ENCODE measurements around the gene FOXN1. TPM values are rescaled to one million over a fixed set of nuclear protein-coding genes. Genes with fewer than 3 reads are reported as not detected.

FOXN1 gene
- total and polyA plus RNA-seq, 2 of the 13 experiments (the other 11 are each of a cell fraction or from before 2014, with no cell fraction given) = 0.01 TPM; not detected in 1

GRCh38 chr17:28488533-28489276 lies 17.4 kb upstream of the FOXN1 start (continued):
- TF ChIP-seq SKIL (CRISPR knock-in tag; IDR thresholded peaks at IDR 0.05; ENCODE audit: borderline replicate concordance) (0 out of 2 replicates have a peak, but pooled peaks have one; percentile 30), CEBPB (IDR thresholded peaks at IDR 0.05; ENCODE audit: borderline replicate concordance, low read depth, low read length) (no peak; the same call in 1 of the 2 replicates), PAX8 (CRISPR knock-in tag; IDR thresholded peaks at IDR 0.05; ENCODE audit: borderline replicate concordance) (no peak), SKI (IDR thresholded peaks at IDR 0.05; ENCODE audit: partially characterized antibody) (peak; percentile 86), SIN3B (IDR thresholded peaks at IDR 0.05; ENCODE audit: low read length) (no peak), PRDM4 (CRISPR knock-in tag; IDR thresholded peaks at IDR 0.05; ENCODE audit: borderline replicate concordance) (no peak), MAZ (IDR thresholded peaks at IDR 0.05; ENCODE audit: borderline replicate concordance, low read depth, low read length) (no peak), MAZ (CRISPR knock-in tag; IDR thresholded peaks at IDR 0.05; ENCODE audit: low read depth) (peak; percentile 23; the same call in 1 of the 2 replicates), ZBTB10 (CRISPR knock-in tag; IDR thresholded peaks at IDR 0.05; ENCODE audit: borderline replicate concordance) (no peak), TEAD2 (CRISPR knock-in tag; IDR thresholded peaks at IDR 0.05) (no peak), ZNF747 (CRISPR knock-in tag; IDR thresholded peaks at IDR 0.05; ENCODE audit: borderline replicate concordance) (no peak), HNRNPL (IDR thresholded peaks at IDR 0.05; ENCODE audit: low read depth, low read length) (no peak), ONECUT2 (CRISPR knock-in tag; IDR thresholded peaks at IDR 0.05) (peak; percentile 54; the same call in 1 of the 2 replicates)
- TF ChIP-seq, protein P1, sequence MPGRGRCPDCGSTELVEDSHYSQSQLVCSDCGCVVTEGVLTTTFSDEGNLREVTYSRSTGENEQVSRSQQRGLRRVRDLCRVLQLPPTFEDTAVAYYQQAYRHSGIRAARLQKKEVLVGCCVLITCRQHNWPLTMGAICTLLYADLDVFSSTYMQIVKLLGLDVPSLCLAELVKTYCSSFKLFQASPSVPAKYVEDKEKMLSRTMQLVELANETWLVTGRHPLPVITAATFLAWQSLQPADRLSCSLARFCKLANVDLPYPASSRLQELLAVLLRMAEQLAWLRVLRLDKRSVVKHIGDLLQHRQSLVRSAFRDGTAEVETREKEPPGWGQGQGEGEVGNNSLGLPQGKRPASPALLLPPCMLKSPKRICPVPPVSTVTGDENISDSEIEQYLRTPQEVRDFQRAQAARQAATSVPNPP (CRISPR knock-in tag; IDR thresholded peaks at IDR 0.05) = no peak
- TF ChIP-seq, protein P2, sequence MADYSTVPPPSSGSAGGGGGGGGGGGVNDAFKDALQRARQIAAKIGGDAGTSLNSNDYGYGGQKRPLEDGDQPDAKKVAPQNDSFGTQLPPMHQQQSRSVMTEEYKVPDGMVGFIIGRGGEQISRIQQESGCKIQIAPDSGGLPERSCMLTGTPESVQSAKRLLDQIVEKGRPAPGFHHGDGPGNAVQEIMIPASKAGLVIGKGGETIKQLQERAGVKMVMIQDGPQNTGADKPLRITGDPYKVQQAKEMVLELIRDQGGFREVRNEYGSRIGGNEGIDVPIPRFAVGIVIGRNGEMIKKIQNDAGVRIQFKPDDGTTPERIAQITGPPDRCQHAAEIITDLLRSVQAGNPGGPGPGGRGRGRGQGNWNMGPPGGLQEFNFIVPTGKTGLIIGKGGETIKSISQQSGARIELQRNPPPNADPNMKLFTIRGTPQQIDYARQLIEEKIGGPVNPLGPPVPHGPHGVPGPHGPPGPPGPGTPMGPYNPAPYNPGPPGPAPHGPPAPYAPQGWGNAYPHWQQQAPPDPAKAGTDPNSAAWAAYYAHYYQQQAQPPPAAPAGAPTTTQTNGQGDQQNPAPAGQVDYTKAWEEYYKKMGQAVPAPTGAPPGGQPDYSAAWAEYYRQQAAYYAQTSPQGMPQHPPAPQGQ (CRISPR knock-in tag; IDR thresholded peaks at IDR 0.05; ENCODE audit: borderline replicate concordance) = no peak

Measured in HepG2 (cell line).